T-helper 2 cell treated with Interferon-gamma antibody and Interleukin-4, amounts not matched to agents 5 μg/mL and 100 μg/mL, for 36 hours (primary cell): ENCODE results near the gene PDZRN3.

Experiments
- DNase-seq: peaks from one replicate; pipeline ENCODE4 v3.0.0; 2021; ENCODE audit warnings: low spot score
- H3K27ac Mint-ChIP-seq: one replicate; pipeline ENCODE4 v1.8.0; 2021; ENCODE audit warnings: mild to moderate bottlenecking, mixed read lengths
- H3K27me3 Mint-ChIP-seq: one replicate; pipeline ENCODE4 v1.8.0; 2021; ENCODE audit warnings: low read depth, mixed read lengths
- H3K36me3 Mint-ChIP-seq: one replicate; pipeline ENCODE4 v1.8.0; 2021; ENCODE audit warnings: low read depth, mixed read lengths
- H3K4me1 Mint-ChIP-seq: one replicate; pipeline ENCODE4 v1.8.0; 2021; ENCODE audit warnings: low read depth, mixed read lengths
- H3K4me3 Mint-ChIP-seq: one replicate; pipeline ENCODE4 v1.8.0; 2022; ENCODE audit warnings: mild to moderate bottlenecking, moderate library complexity, mixed read lengths
- H3K9me3 Mint-ChIP-seq: one replicate; pipeline ENCODE4 v1.8.0; 2021; ENCODE audit warnings: mixed read lengths

The PDZRN3 gene

DNA sequence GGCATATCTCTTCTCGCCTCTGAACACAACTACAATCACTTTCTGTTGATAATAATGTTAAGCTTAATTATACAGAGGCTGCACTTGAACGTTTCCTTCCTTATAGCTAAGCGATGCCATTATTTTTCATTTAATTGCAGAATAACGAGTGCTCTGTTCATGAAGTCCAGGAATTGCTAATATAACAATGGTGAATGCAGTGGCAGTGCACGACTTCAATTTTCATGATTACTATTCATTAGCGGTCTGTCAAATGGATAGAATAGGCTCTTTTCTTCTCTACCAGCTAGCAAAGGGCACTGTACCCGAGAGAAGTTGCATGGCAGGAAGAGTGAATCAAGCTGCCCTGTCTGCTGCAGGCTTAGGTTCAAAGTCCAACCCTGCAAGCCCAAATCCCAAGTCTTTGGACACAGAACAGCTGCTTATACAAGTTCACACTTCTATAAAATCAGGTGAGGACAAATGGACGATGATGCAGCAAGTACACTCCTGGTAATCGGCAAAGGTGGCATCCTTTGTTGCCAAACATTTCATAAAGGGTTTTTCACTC is 75.6 kb downstream of the PDZRN3 start:
- no peak overlapping the region for H3K27ac Mint-ChIP-seq
- DNase-seq: no peak
- H3K9me3 Mint-ChIP-seq: no peaks in the 10 kb centered on the region
- no peaks in the 10 kb centered on the region for H3K36me3 Mint-ChIP-seq
- H3K27me3 Mint-ChIP-seq: no peaks in the 10 kb centered on the region
- no peaks in the 10 kb centered on the region for H3K4me1 Mint-ChIP-seq
- no peak overlapping the region for H3K4me3 Mint-ChIP-seq

GRCh38 chr3:73548436-73548835 is 76.3 kb downstream of the PDZRN3 start:
- no peak for DNase-seq
- Mint-ChIP-seq H3K4me3 (no peak overlapping the region), H3K27ac (no peak overlapping the region), H3K9me3 (no peaks in the 10 kb centered on the region), H3K27me3 (no peaks in the 10 kb centered on the region), H3K4me1 (no peaks in the 10 kb centered on the region), H3K36me3 (no peaks in the 10 kb centered on the region)

- no peaks in the 10 kb centered on the region for H3K9me3 Mint-ChIP-seq
- H3K27ac Mint-ChIP-seq: no peak overlapping the region
Measured at GRCh38 chr3:73547427-73548248, 77.1 kb downstream of the PDZRN3 start.

DNA sequence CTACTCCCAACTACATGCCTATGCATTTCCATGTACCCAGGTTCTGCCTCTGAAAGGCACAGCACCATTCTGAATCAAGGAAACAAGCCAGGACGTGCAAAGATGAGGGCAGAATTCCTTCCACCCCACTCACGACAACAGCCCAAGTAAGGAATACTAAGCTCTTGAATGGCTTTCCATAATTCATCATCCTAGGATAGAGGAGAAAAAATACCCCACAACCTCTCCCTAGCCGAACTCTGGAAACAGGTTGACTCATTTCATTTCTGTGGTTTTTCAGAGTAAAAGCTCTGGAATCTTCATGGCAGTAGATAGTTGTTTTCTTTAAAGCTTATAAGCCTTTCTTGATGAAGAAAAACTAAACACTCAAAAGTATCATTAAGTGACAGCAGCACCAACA is 77.8 kb downstream of the PDZRN3 start:
- no peaks in the 10 kb centered on the region for H3K4me1 Mint-ChIP-seq
- no peak overlapping the region for H3K27ac Mint-ChIP-seq
- H3K4me3 Mint-ChIP-seq: no peak overlapping the region
- no peaks in the 10 kb centered on the region for H3K27me3 Mint-ChIP-seq
- DNase-seq: no peak
- H3K9me3 Mint-ChIP-seq: no peaks in the 10 kb centered on the region
- H3K36me3 Mint-ChIP-seq: no peaks in the 10 kb centered on the region

More at GRCh38 chr3:73547427-73548248, 77.1 kb downstream of the PDZRN3 start:
- no peaks in the 10 kb centered on the region for H3K36me3 Mint-ChIP-seq
- H3K4me3 Mint-ChIP-seq: no peak overlapping the region
- DNase-seq: no peak
- H3K4me1 Mint-ChIP-seq: no peaks in the 10 kb centered on the region
- no peaks in the 10 kb centered on the region for H3K27me3 Mint-ChIP-seq

DNA sequence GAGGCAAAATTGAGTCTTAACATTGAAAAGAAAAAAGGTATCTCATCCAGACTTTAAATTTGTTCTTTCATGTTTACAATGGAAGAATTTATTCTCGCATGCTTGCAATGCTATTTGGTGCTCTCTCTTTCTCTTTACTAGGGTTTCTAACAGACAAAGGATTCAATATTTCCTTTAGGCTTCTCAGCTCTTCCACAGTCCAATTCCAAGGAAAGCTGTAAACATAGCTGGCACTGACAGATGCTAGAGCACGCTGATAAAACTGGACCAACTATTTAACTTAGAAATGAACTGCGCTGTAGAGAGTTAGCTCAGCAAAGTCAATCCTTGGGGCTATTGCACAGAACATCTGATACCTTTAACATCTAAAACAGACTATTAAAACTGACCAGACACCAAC is 81.3 kb downstream of the PDZRN3 start:
- no peak for DNase-seq
- Mint-ChIP-seq H3K27ac (no peak overlapping the region), H3K9me3 (no peaks in the 10 kb centered on the region), H3K4me3 (no peak overlapping the region), H3K4me1 (no peaks in the 10 kb centered on the region), H3K36me3 (no peaks in the 10 kb centered on the region), H3K27me3 (no peaks in the 10 kb centered on the region)

DNA sequence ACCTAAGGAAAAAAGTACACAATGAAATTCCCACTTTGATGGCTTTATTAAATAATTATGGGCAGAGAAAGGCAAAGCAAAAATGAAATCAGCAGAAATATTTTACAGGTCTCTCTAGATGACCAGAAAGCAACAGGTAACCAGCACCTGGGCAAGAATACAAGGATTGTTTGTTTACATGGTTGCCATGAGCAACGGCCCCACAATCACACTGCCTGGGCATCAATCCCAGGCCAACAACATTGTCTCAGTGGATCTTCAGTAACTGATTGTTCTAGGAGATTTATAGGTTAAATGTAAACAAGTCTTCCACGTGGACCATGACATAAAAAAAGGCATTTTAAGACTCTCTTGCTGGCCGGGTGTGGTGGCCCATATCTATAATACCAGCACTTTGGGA is 82.6 kb downstream of the PDZRN3 start:
- Mint-ChIP-seq H3K4me3 (no peak overlapping the region), H3K9me3 (no peaks in the 10 kb centered on the region), H3K27ac (no peak overlapping the region), H3K4me1 (no peaks in the 10 kb centered on the region), H3K27me3 (no peaks in the 10 kb centered on the region), H3K36me3 (no peaks in the 10 kb centered on the region)
- no peak for DNase-seq

DNA sequence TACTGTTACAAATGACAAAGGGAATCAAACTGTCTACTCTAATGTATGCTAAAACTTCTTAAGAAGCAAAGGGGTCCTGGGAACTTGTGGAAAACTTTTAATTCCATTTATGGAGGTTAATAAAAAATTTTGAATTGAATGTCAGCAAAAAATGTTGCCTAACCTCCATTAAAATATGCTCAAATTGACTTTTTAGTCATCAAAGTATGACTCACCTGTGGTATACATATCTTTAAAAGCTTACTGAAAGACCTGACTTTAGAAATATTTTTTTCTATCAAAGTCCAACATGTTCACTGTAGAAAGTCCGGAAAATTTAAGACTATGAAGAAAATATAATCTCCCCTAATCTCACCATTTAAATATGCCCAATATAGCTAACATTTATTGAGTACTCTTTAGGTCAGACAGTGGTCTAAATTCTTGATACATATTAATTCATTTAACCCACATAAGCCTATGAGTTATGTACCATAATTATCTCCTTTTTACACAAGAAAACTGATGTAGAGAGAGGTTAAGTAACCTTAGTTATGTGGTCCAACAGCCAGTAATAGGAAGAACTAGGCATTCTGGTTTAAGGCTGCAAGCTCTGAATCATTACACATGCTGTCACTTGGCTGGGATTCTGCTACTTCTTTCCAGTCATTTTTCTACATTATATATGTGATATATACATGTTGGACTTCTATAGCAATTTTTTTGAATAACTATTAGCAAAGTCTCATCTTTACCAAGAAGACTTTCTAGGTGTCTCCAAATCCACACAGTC is 83.6 kb downstream of the PDZRN3 start:
- no peak overlapping the region for H3K4me3 Mint-ChIP-seq
- no peak for DNase-seq
- H3K9me3 Mint-ChIP-seq: no peaks in the 10 kb centered on the region
- H3K27me3 Mint-ChIP-seq: no peaks in the 10 kb centered on the region
- no peaks in the 10 kb centered on the region for H3K4me1 Mint-ChIP-seq
- H3K27ac Mint-ChIP-seq: no peak overlapping the region
- no peaks in the 10 kb centered on the region for H3K36me3 Mint-ChIP-seq

- Mint-ChIP-seq H3K27me3 (no peaks in the 10 kb centered on the region), H3K9me3 (no peaks in the 10 kb centered on the region), H3K27ac (no peak overlapping the region), H3K4me3 (no peak overlapping the region), H3K4me1 (no peaks in the 10 kb centered on the region), H3K36me3 (no peaks in the 10 kb centered on the region)
- DNase-seq: no peak
Measured at GRCh38 chr3:73538486-73538885, 86.3 kb downstream of the PDZRN3 start.

DNA sequence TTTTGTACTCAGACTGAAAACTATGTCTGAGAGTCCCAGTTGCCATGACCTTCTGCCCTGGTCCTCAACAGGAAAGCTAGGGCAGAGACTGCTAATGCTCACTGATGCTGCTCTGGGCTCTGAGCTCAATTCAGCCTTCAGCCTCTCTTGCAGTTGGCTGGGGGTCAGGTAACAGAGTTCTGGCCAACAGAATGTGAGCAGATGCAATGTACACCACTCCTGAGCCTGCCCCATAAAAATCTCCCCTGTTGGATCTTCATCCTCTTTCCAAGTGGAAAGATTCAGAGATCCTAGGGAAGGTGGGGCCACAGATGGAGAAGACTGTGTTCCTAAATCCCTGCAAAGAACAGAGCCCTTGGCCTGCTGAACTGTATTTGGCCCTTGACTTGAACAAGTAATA is 87.8 kb downstream of the PDZRN3 start:
- H3K4me3 Mint-ChIP-seq: no peak overlapping the region
- no peaks in the 10 kb centered on the region for H3K9me3 Mint-ChIP-seq
- no peaks in the 10 kb centered on the region for H3K27me3 Mint-ChIP-seq
- H3K4me1 Mint-ChIP-seq: no peaks in the 10 kb centered on the region
- no peak overlapping the region for H3K27ac Mint-ChIP-seq
- DNase-seq: no peak
- no peaks in the 10 kb centered on the region for H3K36me3 Mint-ChIP-seq

DNA sequence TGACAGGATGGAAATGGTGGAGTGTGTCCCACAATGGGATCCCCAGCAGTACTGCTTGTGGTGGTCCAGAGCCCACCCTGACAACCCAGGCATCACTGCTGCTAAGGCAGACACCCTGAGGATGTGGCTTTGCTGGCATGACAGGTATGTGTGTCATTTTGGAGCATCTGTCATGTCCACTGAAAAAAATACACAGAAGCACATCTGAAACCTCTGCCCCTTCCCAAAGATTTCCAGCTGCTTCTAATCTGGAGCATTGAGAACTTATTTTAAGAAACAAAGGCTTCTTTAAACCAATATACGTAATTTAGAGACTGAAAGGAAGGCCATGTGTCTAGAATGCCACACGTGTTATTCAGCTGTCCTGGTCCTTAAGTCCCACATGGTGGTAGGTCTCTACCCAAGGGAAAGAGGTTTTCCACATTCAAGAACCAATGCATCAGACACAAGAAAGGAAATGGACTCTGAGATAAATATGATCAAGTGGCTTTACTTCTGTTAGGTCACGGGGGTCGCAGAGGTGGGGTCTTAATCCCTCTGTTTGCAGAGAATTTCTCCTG is 88.3 kb downstream of the PDZRN3 start:
- no peak for DNase-seq
- Mint-ChIP-seq H3K36me3 (no peaks in the 10 kb centered on the region), H3K27me3 (no peaks in the 10 kb centered on the region), H3K27ac (no peak overlapping the region), H3K4me1 (no peaks in the 10 kb centered on the region), H3K4me3 (no peak overlapping the region), H3K9me3 (no peaks in the 10 kb centered on the region)

DNA sequence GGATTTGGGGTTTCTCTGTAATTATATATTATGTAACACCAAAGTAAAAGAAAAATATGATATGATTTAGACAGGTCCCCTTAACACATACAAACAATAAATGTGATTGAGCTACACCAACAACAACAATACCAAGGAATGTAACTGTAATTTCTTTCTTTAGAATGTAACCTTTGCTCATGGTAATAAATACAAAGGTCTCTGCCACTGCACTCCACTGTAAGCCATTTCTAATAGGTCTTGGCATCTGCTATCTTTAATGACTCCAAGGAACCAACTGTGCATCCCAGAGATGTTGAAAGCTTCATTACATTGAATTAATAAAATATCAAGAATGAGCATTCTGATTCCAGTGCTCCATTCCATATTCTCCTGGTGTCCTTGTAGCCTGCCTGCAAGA is 88.8 kb downstream of the PDZRN3 start:
- H3K36me3 Mint-ChIP-seq: no peaks in the 10 kb centered on the region
- H3K27ac Mint-ChIP-seq: no peak overlapping the region
- no peak for DNase-seq
- H3K27me3 Mint-ChIP-seq: no peaks in the 10 kb centered on the region
- H3K4me3 Mint-ChIP-seq: no peak overlapping the region
- no peaks in the 10 kb centered on the region for H3K4me1 Mint-ChIP-seq
- H3K9me3 Mint-ChIP-seq: no peaks in the 10 kb centered on the region

- H3K4me3 Mint-ChIP-seq: no peak overlapping the region
- no peak for DNase-seq
- H3K9me3 Mint-ChIP-seq: no peaks in the 10 kb centered on the region
- no peaks in the 10 kb centered on the region for H3K36me3 Mint-ChIP-seq
- H3K27ac Mint-ChIP-seq: no peak overlapping the region
- H3K27me3 Mint-ChIP-seq: no peaks in the 10 kb centered on the region
- no peaks in the 10 kb centered on the region for H3K4me1 Mint-ChIP-seq
Measured at GRCh38 chr3:73535137-73535536, 89.6 kb downstream of the PDZRN3 start.

- Mint-ChIP-seq H3K9me3 (no peaks in the 10 kb centered on the region), H3K4me3 (no peak overlapping the region)
- DNase-seq: no peak
Measured at GRCh38 chr3:73530022-73530396, 94.7 kb downstream of the PDZRN3 start.

GRCh38 chr3:73529308-73530021 is 95.3 kb downstream of the PDZRN3 start:
- H3K27me3 Mint-ChIP-seq: no peaks in the 10 kb centered on the region
- H3K27ac Mint-ChIP-seq: no peak overlapping the region
- H3K4me1 Mint-ChIP-seq: no peaks in the 10 kb centered on the region
- no peaks in the 10 kb centered on the region for H3K36me3 Mint-ChIP-seq
- H3K9me3 Mint-ChIP-seq: no peaks in the 10 kb centered on the region
- no peak overlapping the region for H3K4me3 Mint-ChIP-seq
- no peak for DNase-seq

More at GRCh38 chr3:73530022-73530396, 94.7 kb downstream of the PDZRN3 start:
- Mint-ChIP-seq H3K36me3 (no peaks in the 10 kb centered on the region), H3K4me1 (no peaks in the 10 kb centered on the region), H3K27me3 (no peaks in the 10 kb centered on the region), H3K27ac (no peak overlapping the region)
